GM18873 (cell line): ENCODE measurements around the gene ST3GAL5.

Experiments
- ATAC-seq: cut with Tn5 transposase; IDR thresholded peaks from one replicate; pipeline ENCODE4 v1.9.1; 2021; ENCODE audit warnings: mild to moderate bottlenecking, moderate library complexity, moderate number of reproducible peaks; ENCODE audit not compliant: unreplicated experiment, low FRiP score

The ST3GAL5 gene

DNA sequence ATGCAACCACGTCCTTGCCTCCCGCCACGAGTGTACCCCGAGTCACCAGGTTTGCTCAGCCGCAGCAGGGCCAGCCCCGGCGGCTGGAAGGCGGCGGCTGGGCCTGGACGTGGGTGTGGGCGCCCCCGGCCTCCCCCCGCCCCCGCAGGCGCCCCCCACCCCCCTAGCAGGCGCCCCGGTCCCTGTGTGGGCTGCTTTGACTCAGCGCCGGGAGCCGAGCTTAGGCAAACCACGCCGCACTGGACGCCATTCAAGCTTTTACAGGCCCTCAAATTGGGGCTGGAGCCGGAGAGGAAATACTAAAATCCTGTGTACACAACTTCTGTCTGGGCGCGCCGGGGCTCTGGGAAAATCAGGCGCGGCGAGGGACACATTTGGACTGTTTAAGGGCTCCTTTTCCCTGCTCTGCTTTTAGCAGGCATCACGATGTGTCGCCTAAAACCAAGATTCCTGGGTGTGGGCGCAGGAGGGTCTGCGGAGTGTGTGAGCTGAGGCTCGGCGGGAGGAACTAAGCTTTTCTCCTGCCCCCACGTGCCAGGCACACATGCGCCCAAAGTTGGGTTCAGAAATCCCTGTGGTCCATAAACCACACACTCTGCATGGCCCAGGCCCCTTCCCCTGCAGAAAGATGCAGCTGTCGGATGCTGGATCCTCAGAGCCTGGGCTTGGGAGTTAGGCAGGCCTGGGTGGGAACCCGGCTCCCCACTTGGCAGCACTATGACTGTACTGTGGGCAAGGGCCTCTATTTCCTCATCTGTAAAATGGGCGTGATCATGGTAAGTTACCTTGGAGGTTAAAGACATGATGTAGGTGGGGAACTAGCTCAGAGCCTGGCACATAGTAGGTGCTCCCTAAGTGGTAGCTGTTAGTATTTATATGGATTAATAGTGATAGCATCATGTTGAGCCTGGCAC, 77.4 kb downstream of the ST3GAL5 start:
- no peak for ATAC-seq

DNA sequence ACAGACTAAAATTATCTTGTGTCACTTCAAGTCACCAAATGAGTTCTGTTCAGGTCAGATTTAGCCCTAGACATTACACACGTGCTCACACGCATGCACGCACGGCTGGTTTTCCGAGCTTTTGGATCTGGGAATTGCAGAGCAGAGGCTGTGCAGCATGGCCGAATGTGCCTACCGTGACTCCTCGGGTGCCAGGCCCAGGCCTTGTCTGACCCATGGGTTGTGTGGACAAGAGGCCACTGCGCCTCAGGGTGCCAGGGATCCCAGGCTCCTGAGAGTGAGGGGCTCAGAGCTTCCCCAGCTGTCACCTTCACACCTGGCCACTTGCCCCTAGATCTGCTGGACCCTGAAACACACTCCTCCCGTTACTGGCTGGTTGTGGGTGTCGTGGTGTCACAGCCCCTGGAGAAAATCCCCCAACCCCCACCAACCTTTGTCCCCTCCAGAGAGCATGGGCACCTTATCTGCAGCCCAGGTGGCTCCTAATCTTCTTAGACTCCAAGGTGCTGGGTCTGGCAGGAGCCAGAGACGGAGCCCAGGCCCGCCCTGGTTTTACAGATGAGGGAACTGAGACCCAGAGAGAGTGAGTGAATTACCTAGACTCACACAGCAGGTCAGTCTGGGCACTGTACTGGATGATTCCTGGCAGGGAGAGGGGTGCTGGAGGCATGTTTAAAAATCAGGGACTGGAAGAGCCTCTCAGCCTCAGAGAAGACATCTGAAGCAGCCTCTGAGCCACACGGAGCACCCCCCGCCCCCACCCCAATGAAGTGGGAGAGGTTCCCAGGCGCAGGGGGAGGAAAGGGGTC, 78.2 kb downstream of the ST3GAL5 start:
- ATAC-seq = no peak

DNA sequence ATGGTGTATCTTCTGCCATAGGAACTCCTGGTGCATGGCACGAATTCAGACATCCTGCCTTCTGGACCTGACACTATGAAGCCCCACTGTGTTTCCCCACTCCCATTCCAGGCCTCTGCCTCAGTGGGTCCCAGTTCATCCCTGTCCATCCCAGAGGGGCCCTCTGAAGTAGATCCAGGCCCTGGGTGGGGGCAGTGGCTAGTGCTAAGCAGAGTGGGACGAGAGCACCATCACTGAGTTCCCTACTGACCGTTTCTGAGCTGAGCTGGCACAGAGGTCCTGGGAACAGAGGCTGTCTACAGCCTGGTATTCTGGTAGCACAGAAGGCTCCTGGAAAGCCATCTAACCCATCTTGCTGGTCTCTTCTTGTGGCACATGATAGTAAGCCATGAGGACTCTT, 81.0 kb downstream of the ST3GAL5 start:
- ATAC-seq = no peak

DNA sequence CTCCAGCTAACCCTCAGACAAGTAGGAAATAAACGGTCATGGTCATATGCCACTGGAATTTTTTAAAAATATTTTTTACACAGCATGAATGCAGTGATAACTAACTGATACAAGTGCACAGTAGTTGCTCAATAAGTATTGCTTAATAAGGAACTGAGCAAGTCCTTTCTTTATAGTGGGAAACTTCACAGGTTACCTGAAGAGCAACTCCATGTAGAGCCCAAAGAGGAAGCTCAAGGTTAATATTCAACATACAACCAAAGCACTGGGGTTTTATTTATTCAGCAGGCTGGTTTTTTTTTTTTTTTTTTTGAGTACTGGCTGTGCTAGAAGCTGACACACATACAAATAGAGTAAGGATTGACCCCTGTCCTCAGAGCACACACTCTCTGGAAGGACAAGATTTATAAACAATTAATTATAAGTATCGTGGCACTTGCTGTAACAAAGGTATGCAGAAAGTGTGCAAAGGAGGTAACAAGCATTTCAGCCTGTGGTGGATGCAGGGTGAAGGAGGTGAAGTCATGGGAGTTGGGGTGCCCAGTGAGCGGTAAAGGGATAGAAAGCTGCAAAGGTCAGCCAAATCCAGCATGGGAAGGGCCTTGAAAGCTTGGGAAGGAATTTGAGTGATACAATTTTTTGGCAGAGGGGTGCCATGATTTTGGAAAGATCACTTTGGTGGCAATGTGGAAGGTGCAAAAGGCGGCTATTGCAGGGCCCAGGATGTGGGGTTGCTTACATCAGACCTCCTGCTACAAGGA, 82.3 kb downstream of the ST3GAL5 start:
- ATAC-seq = no peak

DNA sequence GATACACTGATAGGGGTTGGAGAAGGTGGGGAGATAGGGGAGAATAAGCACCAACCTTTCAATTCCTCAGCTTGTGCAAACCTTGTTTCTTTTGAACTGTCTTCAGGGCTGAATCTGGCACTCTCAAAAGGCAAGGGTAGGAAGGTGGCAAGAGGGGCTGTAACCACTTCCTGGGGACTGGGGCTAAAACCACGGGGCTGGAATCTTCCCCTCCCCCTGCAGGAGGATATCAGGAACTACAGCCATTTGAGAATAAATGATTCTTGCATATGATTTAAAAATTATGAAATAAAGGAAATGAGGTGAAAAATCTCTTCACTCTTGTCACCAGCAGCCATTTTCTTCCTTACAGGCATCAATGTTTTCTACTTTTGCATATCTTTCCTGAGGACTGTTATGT, 84.2 kb downstream of the ST3GAL5 start:
- ATAC-seq = no peak

DNA sequence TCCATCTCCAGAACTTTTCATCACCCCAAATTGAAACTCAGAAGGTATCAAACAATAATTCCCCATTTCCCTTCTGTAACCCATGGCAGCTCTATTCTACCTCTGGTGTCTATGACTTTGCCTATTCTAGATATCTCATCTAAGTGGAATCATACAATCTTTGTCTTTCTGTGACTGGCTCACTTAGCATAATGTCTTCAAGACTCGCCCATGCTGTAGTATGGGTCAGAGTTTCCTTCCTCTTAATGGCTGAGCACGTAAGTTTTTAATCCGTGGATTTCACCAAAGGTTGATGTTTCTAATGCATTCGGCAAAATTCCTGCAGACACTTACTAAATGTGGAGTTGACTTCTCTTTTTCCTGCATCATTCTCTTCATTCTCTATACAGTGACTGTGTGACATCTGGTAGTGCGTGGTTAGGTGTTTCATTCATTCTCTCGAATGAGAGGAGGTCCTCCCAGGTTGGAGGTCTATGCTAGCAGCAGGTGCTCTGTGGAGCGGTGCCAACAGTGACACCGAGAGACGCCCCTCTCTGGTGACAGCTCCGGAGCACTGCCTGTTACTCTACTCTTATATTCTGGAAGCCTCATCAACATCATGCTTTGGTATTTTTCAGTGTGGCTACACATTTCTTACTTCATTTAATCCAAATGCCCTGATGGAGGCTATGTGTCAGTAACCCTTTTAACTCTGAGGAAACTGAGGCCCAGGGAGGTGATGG, 84.9 kb downstream of the ST3GAL5 start:
- ATAC-seq = no peak

DNA sequence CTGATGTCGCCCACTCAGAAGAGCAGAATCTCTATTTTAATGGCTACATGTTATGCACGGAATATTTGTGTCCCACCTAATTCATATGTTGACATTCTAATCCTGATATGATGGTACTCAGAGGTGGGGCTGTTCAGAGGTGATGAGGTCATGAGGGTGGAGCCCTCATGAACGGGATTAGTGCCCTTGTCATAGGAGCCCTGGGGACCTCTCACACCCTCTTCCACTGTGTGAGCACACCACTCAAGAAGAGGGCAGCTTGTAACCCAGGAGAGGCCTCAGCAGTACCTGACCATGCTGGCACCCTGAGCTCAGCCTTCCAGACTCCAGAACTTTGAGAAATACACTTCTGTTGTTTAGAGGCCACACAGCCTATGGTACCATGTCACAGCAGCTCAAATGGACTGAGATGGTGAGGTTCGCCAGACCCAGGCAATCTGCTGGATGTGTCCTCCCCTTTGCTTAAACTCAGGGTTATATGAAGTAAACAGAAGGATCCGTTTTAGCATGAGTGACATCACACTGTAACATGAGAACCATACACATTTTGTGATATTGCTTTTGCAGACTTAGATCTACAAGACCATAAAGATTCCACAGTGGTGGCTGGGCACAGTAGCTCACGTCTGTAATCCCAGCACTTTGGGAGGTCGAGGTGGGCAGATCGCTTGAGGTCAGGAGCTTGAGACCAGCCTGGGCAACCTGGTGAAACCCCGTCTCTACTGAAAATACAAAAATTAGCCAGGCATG, 86.3 kb downstream of the ST3GAL5 start:
- no peak for ATAC-seq

DNA sequence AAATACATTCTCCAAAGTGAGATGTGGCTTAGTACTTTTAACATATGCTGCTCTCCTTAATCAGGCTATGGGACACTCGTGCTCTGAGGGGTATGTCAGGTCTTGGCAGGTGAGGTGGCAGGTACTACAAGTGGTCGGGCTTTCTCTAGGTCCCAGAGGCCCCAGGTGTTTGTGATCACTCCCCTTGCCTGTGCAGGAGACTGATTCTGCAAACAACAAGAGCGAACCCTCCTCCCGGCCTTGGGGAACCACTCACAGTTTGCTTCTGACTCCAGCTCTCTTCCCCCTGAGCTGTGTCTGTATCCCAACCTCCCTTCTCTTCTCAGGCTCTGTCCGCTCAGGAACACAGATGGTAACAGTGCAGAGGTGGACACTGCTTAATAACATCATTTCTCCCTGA, 86.9 kb downstream of the ST3GAL5 start:
- no peak for ATAC-seq

DNA sequence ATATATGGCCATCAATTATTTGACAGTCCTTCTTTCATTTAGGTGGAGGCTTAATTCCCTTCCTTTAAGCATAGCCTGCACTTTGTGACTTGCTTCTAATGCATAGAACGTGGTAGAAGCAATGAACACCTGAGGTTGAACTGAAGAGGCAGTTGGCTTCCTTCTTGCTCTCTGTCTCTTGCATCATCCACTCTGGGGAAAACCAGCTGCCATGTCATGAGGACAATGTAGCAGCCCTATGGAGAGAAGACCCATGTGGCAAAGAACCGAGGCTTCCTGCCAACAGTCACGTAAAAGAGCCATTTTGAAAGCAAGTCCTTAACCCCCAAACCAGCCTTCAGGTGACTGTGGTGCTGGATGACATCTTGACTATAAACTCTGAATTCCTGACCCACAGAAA, 88.2 kb downstream of the ST3GAL5 start:
- no peak for ATAC-seq

DNA sequence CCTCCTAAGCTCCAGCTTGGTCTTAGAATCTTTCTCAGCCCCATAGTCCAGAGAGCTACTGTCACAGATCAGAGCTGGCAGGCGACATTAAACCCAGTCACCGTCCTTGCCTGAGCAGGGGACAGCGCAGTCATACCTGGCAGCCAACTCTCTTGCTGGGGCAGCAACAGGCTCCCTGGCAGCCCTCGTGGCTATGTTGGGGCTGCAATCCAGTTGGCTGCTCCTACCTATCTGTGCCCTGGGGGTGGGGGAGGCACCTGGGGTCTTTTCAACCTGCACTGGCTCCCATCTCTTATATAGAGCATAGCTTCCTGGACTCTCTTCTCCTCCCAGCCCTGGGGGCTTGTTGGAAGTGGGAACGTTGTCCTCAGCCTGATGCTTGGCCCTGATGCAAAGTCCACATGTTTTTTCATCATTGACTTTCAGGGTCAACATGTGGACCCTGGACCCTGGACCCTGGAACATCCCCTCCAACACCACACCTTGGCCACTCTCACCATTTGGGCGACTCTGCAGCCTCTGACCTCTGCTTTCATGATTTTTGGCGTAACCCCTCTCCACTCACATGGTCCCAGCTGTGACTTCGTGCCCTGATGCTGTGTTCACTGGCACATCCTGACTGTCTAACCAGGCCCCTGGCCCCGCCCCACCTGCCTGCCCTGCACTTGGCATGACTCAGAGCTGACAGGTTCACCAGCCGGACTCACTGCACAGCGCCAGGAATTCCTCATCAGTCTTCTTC, 89.4 kb downstream of the ST3GAL5 start:
- no peak for ATAC-seq

DNA sequence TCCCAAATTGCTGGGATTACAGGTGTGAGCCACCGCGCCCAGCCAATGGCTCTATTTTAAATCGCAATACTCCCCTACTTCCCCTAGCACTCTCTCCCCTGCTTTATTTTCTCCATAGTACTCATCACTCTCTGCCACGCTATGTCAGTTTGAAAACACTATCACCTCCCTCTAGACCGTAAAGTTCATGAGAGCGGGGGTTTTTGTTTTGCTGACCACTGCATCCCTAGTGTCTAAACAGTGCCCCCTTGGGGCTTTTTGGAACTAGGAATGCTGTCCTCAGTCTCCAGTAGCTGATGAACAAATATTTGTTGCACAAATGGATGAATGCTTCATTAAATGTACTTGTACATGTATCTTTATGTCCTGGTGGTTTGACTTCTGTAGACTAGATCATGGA, 90.9 kb downstream of the ST3GAL5 start:
- no peak for ATAC-seq

DNA sequence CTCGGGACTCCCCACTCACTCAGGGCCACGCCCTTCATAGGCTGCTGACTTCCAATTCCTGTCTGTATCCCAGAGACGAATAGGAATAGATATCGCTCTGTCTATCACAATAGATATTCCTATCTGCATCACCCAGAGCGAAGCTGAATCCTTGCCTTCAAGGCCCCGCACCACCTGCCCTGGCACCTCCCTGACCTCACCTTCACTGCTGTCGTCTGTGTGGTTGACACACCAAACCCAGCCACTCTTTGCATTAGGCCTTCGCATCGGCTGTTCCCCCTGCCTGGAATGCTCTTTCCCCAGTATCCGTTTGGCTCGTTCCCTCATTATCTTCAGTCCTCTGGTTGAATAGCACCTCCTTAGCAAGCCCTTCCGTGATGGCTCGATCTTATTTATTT, 91.5 kb downstream of the ST3GAL5 start:
- ATAC-seq = no peak

DNA sequence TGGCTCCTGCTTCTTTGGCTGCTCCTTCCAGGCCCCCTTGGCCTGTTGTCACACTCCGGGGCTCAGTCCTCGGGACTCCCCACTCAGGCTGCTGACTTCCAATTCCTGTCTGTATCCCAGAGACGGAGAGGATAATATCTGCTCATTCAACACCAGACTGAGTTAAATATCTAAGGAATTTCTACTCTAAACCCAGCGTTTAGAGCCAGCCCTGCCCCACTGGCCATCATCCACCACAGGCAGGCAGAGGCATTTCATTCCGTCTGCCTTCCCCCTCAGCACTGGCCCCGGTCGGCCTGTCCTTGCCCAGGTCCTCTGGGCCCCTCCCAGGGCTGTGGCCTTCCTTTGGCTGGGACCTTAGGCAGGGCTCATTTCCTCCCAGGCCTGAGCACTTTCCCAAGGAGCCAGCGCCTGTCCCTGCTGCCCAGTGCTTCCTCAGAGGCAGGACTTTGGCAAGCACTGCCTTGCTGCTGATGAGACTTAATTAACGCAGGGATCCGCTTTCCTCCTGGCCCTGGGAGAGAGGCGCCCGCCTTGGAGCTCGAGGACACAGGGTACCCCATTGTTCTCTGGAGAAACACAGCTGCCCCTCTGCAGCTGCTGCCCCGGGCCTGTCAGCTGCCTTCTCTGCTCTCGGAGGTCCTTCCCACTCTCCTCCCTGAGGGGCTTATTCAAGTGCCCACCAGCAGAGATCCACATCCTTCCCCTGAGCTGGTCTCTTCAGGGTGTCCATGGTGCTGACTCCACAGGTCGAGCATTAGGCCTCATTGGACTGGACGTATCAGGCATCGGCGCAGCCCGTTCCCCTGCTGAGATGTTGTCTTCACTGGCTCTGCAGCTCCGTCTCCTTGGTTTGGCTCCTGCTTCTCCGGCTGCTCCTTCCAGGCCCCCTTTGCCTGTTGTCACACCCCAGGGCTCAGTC, 92.2 kb downstream of the ST3GAL5 start:
- ATAC-seq = no peak

DNA sequence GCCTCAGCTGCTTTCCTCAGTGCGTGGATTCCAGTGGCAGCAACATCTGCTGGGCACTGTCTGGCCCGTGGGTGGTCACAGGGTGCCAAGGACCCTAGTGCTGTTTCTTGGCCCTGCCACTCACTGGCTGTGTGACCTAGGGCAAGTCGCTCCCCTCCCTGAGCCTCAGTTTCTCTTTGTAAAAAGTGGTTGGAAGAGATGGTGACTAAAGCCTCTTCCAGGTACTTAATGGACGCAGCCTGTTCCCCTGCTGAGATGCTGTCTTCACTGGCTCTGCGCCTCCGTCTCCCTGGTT, 92.8 kb downstream of the ST3GAL5 start:
- no peak for ATAC-seq

DNA sequence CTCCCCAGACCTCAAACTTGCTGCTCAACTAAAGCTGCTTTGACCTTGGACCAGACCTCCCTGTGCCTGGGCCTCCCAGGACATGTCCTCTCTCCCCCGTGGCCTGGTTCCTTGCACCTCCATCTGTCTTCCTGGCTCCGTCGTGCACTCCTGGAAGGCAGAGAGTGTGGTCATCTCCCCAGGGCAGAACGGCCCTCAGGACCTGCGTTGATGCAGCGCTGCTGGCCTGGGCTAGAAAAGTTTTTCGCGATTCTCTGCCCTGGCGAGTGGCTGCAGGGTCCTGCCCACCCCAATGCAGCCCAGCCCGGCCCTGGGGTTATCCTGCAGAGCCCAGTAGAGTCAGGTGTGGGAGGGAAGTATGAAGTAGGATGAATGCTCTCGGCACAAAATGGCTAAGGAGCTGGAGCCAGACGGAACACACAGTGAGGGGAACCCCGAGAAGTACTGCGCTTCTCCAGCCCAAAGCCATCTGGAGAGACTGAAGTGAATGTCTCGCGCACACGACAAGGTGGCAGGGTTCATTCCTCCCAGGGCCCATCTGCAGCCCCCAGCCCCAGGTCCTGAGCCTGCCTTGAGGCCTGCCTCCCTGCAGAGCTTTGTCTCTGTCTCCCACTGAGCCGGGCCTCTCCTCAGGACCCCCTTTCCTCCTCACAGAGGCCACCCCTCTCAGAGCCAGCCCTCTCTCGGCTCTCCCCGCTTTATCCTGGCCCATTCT, 93.3 kb downstream of the ST3GAL5 start:
- ATAC-seq = no peak

DNA sequence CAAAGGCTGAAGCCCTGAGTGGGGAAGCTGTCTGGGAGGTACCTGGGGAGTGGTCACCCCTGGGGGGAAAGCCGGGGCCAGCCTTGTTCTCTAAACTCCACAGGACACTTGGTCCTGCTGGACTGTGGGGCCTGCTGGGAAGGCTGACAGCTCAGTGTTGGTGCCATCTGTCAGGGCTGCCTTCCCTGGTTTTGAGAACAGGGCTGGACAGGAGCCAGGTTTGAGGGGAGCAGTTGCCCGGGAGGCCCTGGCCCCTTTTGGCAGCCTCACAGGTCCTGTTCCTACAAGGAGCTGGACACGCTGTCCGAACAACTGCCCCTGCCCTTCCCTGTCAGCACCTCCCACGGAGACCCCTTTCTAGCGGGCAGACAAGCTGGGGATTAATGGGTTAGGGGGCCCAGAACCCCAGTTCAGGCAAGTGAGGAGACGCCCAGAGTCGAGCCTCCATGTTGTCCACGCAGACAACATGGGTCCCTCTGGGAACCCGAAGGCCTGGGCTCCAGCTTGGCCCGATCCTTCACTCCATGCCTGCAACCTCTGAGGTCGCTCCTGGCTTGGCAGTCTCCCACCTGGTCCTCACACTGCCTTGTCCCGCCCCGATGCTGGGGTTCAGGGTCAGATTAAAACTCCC, 94.2 kb downstream of the ST3GAL5 start:
- no peak for ATAC-seq

DNA sequence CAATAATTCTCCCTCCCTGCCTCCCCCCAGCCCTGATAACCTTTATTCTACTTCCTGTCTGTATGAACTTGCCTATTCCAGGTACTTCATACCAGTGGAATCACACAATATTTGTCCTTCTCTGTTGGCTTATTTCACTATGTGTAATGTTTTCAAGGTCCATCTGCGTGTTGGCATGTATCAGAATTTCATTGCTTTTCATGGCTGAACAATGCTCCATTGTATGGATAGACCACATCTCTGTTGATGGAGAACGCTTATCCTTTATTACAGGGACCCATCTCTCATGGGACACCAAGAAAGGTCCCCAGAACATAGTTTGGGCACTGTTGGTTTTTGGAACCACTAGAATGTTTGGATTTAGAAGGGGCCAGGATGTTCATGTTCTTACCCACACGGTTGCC, 94.8 kb downstream of the ST3GAL5 start:
- no peak for ATAC-seq
